ENCODE data around the gene TCEA3. TPM values are rescaled to one million over a fixed set of nuclear protein-coding genes. Genes with fewer than 3 reads are reported as not detected.
"Not testable (repeated sequence)": the region's sequence is repeated elsewhere in the genome, so short reads cannot be mapped to it uniquely, and the experiment has no call there.

Gene TCEA3
- total and polyA plus RNA-seq, 3 experiments from 2014 or later = 1.4 to 11.1 (median 1.7) TPM

- Histone ChIP-seq H3K36me3 (ENCODE audit: insufficient read depth, low read length) (no peaks in the 10 kb centered on the region), H3K27me3 (ENCODE audit: insufficient read depth, low read length, poor library complexity, severe bottlenecking) (no peaks in the 10 kb centered on the region), H3K9me3 (ENCODE audit: low read length) (no peaks in the 10 kb centered on the region), H3K4me1 (ENCODE audit: insufficient read depth, low read length) (no peaks in the 10 kb centered on the region), H3K27ac (ENCODE audit: low read depth, low read length) (no peak overlapping the region), H3K4me3 (ENCODE audit: low read length) (no peak overlapping the region)
- no peaks in the 10 kb centered on the region for H3K9me3 Mint-ChIP-seq
- ChIA-PET CTCF (interaction anchor here (0.9 kb wide), 1 partner anchor 37 kb away, joined by 3 read pairs; no protein-coding TSS in a partner anchor), POLR2A (no interaction called here)
- peak overlapping the region in 1 of 8 donors; percentile 9 for H3K27ac Mint-ChIP-seq
- no peak for DNase-seq
- H3K36me3 Mint-ChIP-seq = peaks cover 0 to 7% (median 2%) of the 10 kb centered on the region in 3 donors
- no peaks in the 10 kb centered on the region for H3K4me1 Mint-ChIP-seq
- no peaks in the 10 kb centered on the region for H3K27me3 Mint-ChIP-seq
- H3K4me3 Mint-ChIP-seq = no peak overlapping the region
Observed at GRCh38 chr1:23381233-23381885, 43.2 kb downstream of the TCEA3 start.

DNA sequence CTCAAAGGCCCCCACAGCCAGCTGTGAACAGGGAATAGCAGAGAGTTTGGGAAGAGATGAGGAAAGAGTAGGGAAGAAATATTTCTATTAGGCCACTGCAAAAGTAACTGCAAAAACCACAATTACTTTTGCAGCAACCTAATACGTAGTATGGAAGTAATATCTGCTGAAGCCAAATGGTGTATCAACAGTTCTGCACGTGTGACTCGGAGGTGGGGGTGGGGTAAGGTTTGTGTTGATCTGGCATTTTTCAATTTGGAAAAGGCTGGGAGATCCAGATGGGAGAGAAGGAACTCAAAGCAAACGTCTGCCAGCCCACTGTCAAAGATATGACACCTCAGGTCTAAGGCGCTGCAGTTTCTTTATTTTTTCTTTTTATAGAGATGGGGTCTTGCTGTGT is 43.8 kb downstream of the TCEA3 start:
- CTCF ChIA-PET = no interaction called here
- H3K4me1 Mint-ChIP-seq = no peaks in the 10 kb centered on the region
- DNase-seq = no peak

GRCh38 chr1:23380236-23380635 is 44.3 kb downstream of the TCEA3 start:
- H3K9me3 ChIP-seq (ENCODE audit: low read length); POLR2A ChIA-PET; H3K36me3 ChIP-seq (ENCODE audit: insufficient read depth, low read length); H3K27ac ChIP-seq (ENCODE audit: low read depth, low read length); H3K4me1 Mint-ChIP-seq; H3K9me3 Mint-ChIP-seq; H3K4me3 Mint-ChIP-seq; H3K27ac Mint-ChIP-seq; H3K27me3 ChIP-seq (ENCODE audit: insufficient read depth, low read length, poor library complexity, severe bottlenecking); H3K4me3 ChIP-seq (ENCODE audit: low read length); H3K36me3 Mint-ChIP-seq; H3K4me1 ChIP-seq (ENCODE audit: insufficient read depth, low read length); CTCF ChIA-PET; DNase-seq; H3K27me3 Mint-ChIP-seq: not testable (repeated sequence)

More for the DNA sequence above, 43.8 kb downstream of the TCEA3 start:
- Mint-ChIP-seq H3K27me3 (no peaks in the 10 kb centered on the region), H3K27ac (no peak overlapping the region), H3K36me3 (peaks cover 0 to 7% (median 2%) of the 10 kb centered on the region in 3 donors), H3K9me3 (no peaks in the 10 kb centered on the region), H3K4me3 (no peak overlapping the region)
- Histone ChIP-seq H3K9me3 (ENCODE audit: low read length) (no peaks in the 10 kb centered on the region), H3K36me3 (ENCODE audit: insufficient read depth, low read length) (no peaks in the 10 kb centered on the region), H3K4me1 (ENCODE audit: insufficient read depth, low read length) (no peaks in the 10 kb centered on the region), H3K27me3 (ENCODE audit: insufficient read depth, low read length, poor library complexity, severe bottlenecking) (no peaks in the 10 kb centered on the region), H3K27ac (ENCODE audit: low read depth, low read length) (no peak overlapping the region), H3K4me3 (ENCODE audit: low read length) (no peak overlapping the region)
- POLR2A ChIA-PET = no interaction called here

GRCh38 chr1:23376890-23377811 is 47.4 kb downstream of the TCEA3 start:
- Mint-ChIP-seq H3K36me3 (peaks cover 0 to 4% (median 3%) of the 10 kb centered on the region in 3 donors), H3K27ac (no peak overlapping the region), H3K27me3 (peaks cover 0 to 3% of the 10 kb centered on the region in 2 donors), H3K4me1 (no peaks in the 10 kb centered on the region), H3K9me3 (no peaks in the 10 kb centered on the region), H3K4me3 (no peak overlapping the region)
- Histone ChIP-seq H3K9me3 (ENCODE audit: low read length) (no peaks in the 10 kb centered on the region), H3K27ac (ENCODE audit: low read depth, low read length) (peak overlapping the region; percentile 79), H3K27me3 (ENCODE audit: insufficient read depth, low read length, poor library complexity, severe bottlenecking) (no peaks in the 10 kb centered on the region), H3K4me1 (ENCODE audit: insufficient read depth, low read length) (no peaks in the 10 kb centered on the region), H3K4me3 (ENCODE audit: low read length) (no peak overlapping the region), H3K36me3 (ENCODE audit: insufficient read depth, low read length) (no peaks in the 10 kb centered on the region)
- CTCF ChIA-PET = no interaction called here
- no peak for DNase-seq
- POLR2A ChIA-PET = no interaction called here

GRCh38 chr1:23374079-23374735 is 50.3 kb downstream of the TCEA3 start:
- H3K36me3 Mint-ChIP-seq; H3K9me3 Mint-ChIP-seq; H3K27ac ChIP-seq (ENCODE audit: low read depth, low read length); H3K4me3 ChIP-seq (ENCODE audit: low read length); H3K36me3 ChIP-seq (ENCODE audit: insufficient read depth, low read length); H3K9me3 ChIP-seq (ENCODE audit: low read length); POLR2A ChIA-PET; CTCF ChIA-PET; H3K4me3 Mint-ChIP-seq; DNase-seq; H3K27me3 ChIP-seq (ENCODE audit: insufficient read depth, low read length, poor library complexity, severe bottlenecking); H3K27me3 Mint-ChIP-seq; H3K27ac Mint-ChIP-seq: not testable (repeated sequence)
- H3K4me1 ChIP-seq (ENCODE audit: insufficient read depth, low read length) = peaks cover 13% of the 10 kb centered on the region
- peaks cover 6 to 12% (median 12%) of the 10 kb centered on the region in 3 donors for H3K4me1 Mint-ChIP-seq

GRCh38 chr1:23371987-23372880 is 52.3 kb downstream of the TCEA3 start:
- Mint-ChIP-seq H3K4me1 (peaks cover 18 to 21% (median 20%) of the 10 kb centered on the region in 3 donors), H3K36me3 (peaks cover 0 to 14% (median 1%) of the 10 kb centered on the region in 3 donors), H3K27me3 (peaks cover 0 to 5% of the 10 kb centered on the region in 2 donors), H3K4me3 (peak overlapping the region in 1 of 7 donors; percentile 56), H3K9me3 (no peaks in the 10 kb centered on the region), H3K27ac (no peak overlapping the region)
- CTCF ChIA-PET = no interaction called here
- H3K9me3 ChIP-seq (ENCODE audit: low read length) = no peaks in the 10 kb centered on the region
- no peak overlapping the region for H3K4me3 ChIP-seq (ENCODE audit: low read length)
- H3K4me1 ChIP-seq (ENCODE audit: insufficient read depth, low read length) = peaks cover 20% of the 10 kb centered on the region
- no peaks in the 10 kb centered on the region for H3K36me3 ChIP-seq (ENCODE audit: insufficient read depth, low read length)
- POLR2A ChIA-PET = no interaction called here
- no peaks in the 10 kb centered on the region for H3K27me3 ChIP-seq (ENCODE audit: insufficient read depth, low read length, poor library complexity, severe bottlenecking)
- H3K27ac ChIP-seq (ENCODE audit: low read depth, low read length) = peak overlapping the region; percentile 96
- no peak for DNase-seq

GRCh38 chr1:23370709-23371584 is 53.6 kb downstream of the TCEA3 start:
- Histone ChIP-seq H3K27ac (ENCODE audit: low read depth, low read length) (peak overlapping the region; percentile 96), H3K27me3 (ENCODE audit: insufficient read depth, low read length, poor library complexity, severe bottlenecking) (no peaks in the 10 kb centered on the region), H3K9me3 (ENCODE audit: low read length) (no peaks in the 10 kb centered on the region), H3K4me3 (ENCODE audit: low read length) (no peak overlapping the region), H3K36me3 (ENCODE audit: insufficient read depth, low read length) (no peaks in the 10 kb centered on the region), H3K4me1 (ENCODE audit: insufficient read depth, low read length) (peaks cover 25% of the 10 kb centered on the region)
- H3K36me3 Mint-ChIP-seq = peaks cover 3 to 23% (median 6%) of the 10 kb centered on the region in 3 donors
- H3K27ac Mint-ChIP-seq = peak overlapping the region in 1 of 8 donors; percentile 23
- peak overlapping the region in 3 of 7 donors; percentile 69 to 98 (median 94) for H3K4me3 Mint-ChIP-seq
- CTCF ChIA-PET = interaction anchor here (1.9 kb wide), 1 partner anchor 27 kb away, joined by 4 read pairs; the partner anchor contains the start of gene HNRNPR
- POLR2A ChIA-PET = no interaction called here
- peaks cover 0 to 5% of the 10 kb centered on the region in 2 donors for H3K27me3 Mint-ChIP-seq
- no peak for DNase-seq
- H3K4me1 Mint-ChIP-seq = peaks cover 30 to 34% (median 33%) of the 10 kb centered on the region in 3 donors
- no peaks in the 10 kb centered on the region for H3K9me3 Mint-ChIP-seq

All from CD8-positive, alpha-beta memory T cell (primary cell).